HepG2 (cell line): ENCODE data around the gene FAM53C.

Source experiments
- BCL6 ChIP-seq: IDR thresholded peaks from 2 replicates; pipeline ENCODE4 v1.6.1; 2016; ENCODE audit warnings: missing genetic modification reagents, missing compliant biosample characterization
- HDAC6 ChIP-seq: fragments of 200-600 bp; sonication (generic); IDR thresholded peaks from 2 replicates; pipeline ENCODE4 v1.7.0; 2017; ENCODE audit warnings: mild to moderate bottlenecking, antibody characterized with exemption, low read length, low read depth
- HNF4A ChIP-seq: sonication (generic); formaldehyde crosslinking; IDR thresholded peaks from 2 replicates; pipeline ENCODE4 v1.4.0; 2020; ENCODE audit warnings: missing genetic modification reagents
- MXI1 ChIP-seq: IDR thresholded peaks from 3 replicates; pipeline ENCODE4 v1.6.1; 2012; ENCODE audit warnings: low read depth, low read length, inconsistent platforms, borderline replicate concordance
- NFATC3 ChIP-seq: sonication (generic); formaldehyde crosslinking; IDR thresholded peaks from 2 replicates; pipeline ENCODE4 v1.5.1; 2020; ENCODE audit warnings: mild to moderate bottlenecking, missing genetic modification reagents
- POLR2A ChIP-seq, 2 experiments: IDR thresholded peaks; 2 replicates each; pipeline ENCODE4 v1.6.1; 2011; ENCODE audit warnings: low read depth in 2 of 2, low read length in 2 of 2, mild to moderate bottlenecking in 1 of 2, moderate library complexity in 1 of 2; ENCODE audit not compliant: insufficient read depth in 1 of 2
- POLR2AphosphoS5 ChIP-seq: IDR thresholded peaks from 2 replicates; pipeline ENCODE4 v1.6.1; 2012; ENCODE audit warnings: low read depth, low read length
- ZNF672 ChIP-seq: sonication (generic); formaldehyde crosslinking; IDR thresholded peaks from 2 replicates; pipeline ENCODE4 v1.8.1; 2022; ENCODE audit warnings: missing genetic modification reagents
- ZNF891 ChIP-seq: sonication (generic); formaldehyde crosslinking; IDR thresholded peaks from 2 replicates; pipeline ENCODE4 v1.5.0; 2020; ENCODE audit warnings: mild to moderate bottlenecking, missing genetic modification reagents
- TF ChIP-seq, protein P1 (sequence below), 2 experiments: IDR thresholded peaks; 2 replicates each; pipeline ENCODE4 v1.6.1; 2011 to 2012; ENCODE audit warnings: low read length in 2 of 2, borderline replicate concordance in 1 of 2, low read depth in 1 of 2, mild to moderate bottlenecking in 1 of 2, moderate library complexity in 1 of 2
- TF ChIP-seq, protein P2 (sequence below): IDR thresholded peaks from 2 replicates; pipeline ENCODE4 v1.6.1; 2012; ENCODE audit warnings: inconsistent platforms
- TF ChIP-seq, protein P3 (sequence below): sonication (generic); formaldehyde crosslinking; IDR thresholded peaks from 2 replicates; pipeline ENCODE4 v1.5.0; 2020; ENCODE audit warnings: mild to moderate bottlenecking, missing genetic modification reagents, moderate library complexity

DNA sequence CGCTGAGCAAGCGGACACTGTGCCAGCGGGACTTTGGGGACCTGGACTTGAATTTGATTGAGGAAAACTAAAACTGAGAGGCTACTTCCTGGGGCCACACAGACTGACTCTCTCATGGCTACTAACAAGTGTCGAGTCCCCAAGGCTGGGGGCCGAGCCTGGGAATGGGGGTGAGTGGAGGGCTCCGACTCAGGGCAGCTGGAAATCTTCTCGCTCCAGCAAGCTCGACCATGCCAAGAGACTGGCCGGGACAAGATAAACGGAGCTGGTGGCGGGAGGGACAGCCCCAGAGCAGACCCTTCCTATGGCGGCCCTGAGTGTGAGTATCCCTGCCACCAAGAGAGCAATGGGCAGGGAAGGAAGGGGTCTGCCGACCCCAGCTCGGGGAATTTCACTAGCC, 8.8 kb downstream of the FAM53C start:
- TF ChIP-seq, protein P1, sequence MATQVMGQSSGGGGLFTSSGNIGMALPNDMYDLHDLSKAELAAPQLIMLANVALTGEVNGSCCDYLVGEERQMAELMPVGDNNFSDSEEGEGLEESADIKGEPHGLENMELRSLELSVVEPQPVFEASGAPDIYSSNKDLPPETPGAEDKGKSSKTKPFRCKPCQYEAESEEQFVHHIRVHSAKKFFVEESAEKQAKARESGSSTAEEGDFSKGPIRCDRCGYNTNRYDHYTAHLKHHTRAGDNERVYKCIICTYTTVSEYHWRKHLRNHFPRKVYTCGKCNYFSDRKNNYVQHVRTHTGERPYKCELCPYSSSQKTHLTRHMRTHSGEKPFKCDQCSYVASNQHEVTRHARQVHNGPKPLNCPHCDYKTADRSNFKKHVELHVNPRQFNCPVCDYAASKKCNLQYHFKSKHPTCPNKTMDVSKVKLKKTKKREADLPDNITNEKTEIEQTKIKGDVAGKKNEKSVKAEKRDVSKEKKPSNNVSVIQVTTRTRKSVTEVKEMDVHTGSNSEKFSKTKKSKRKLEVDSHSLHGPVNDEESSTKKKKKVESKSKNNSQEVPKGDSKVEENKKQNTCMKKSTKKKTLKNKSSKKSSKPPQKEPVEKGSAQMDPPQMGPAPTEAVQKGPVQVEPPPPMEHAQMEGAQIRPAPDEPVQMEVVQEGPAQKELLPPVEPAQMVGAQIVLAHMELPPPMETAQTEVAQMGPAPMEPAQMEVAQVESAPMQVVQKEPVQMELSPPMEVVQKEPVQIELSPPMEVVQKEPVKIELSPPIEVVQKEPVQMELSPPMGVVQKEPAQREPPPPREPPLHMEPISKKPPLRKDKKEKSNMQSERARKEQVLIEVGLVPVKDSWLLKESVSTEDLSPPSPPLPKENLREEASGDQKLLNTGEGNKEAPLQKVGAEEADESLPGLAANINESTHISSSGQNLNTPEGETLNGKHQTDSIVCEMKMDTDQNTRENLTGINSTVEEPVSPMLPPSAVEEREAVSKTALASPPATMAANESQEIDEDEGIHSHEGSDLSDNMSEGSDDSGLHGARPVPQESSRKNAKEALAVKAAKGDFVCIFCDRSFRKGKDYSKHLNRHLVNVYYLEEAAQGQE (IDR thresholded peaks at IDR 0.05; ENCODE audit: borderline replicate concordance in 1 of 2, low read depth in 1 of 2, low read length in 2 of 2): no peak
- TF ChIP-seq BCL6 (CRISPR knock-in tag) (no peak), NFATC3 (no peak), POLR2AphosphoS5 (no peak), POLR2A (IDR thresholded peaks at IDR 0.05; ENCODE audit: insufficient read depth in 1 of 2, low read depth in 2 of 2, low read length in 2 of 2) (no peak), HNF4A (CRISPR knock-in tag) (no peak), ZNF672 (no peak), ZNF891 (CRISPR knock-in tag) (no peak), HDAC6 (no peak), MXI1 (no peak)
- TF ChIP-seq, protein P2, sequence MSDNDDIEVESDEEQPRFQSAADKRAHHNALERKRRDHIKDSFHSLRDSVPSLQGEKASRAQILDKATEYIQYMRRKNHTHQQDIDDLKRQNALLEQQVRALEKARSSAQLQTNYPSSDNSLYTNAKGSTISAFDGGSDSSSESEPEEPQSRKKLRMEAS: no peak
- TF ChIP-seq, protein P3, sequence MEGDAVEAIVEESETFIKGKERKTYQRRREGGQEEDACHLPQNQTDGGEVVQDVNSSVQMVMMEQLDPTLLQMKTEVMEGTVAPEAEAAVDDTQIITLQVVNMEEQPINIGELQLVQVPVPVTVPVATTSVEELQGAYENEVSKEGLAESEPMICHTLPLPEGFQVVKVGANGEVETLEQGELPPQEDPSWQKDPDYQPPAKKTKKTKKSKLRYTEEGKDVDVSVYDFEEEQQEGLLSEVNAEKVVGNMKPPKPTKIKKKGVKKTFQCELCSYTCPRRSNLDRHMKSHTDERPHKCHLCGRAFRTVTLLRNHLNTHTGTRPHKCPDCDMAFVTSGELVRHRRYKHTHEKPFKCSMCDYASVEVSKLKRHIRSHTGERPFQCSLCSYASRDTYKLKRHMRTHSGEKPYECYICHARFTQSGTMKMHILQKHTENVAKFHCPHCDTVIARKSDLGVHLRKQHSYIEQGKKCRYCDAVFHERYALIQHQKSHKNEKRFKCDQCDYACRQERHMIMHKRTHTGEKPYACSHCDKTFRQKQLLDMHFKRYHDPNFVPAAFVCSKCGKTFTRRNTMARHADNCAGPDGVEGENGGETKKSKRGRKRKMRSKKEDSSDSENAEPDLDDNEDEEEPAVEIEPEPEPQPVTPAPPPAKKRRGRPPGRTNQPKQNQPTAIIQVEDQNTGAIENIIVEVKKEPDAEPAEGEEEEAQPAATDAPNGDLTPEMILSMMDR: no peak
